ENCODE data around the gene TMEM115. TPM values are rescaled to one million over a fixed set of nuclear protein-coding genes. Genes with fewer than 3 reads are reported as not detected.

TMEM115 gene, protein sequence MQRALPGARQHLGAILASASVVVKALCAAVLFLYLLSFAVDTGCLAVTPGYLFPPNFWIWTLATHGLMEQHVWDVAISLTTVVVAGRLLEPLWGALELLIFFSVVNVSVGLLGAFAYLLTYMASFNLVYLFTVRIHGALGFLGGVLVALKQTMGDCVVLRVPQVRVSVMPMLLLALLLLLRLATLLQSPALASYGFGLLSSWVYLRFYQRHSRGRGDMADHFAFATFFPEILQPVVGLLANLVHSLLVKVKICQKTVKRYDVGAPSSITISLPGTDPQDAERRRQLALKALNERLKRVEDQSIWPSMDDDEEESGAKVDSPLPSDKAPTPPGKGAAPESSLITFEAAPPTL
- total RNA-seq (40.1 TPM), polyA plus RNA-seq (ENCODE audit: insufficient read depth, low read depth, low replicate concordance) (54.0 TPM)
- long read RNA-seq, donor 1, transcript TMEM115-201 (2 exons, 2,197 nt): major isoform, 17 of 17 reads
- long read RNA-seq, donor 1, partial matches to known transcripts: 0 of 17 reads
- long read RNA-seq, donor 1, other reads (novel, unspliced or antisense): 0 of 17 reads
- long read RNA-seq, donor 2, transcript TMEM115-201 (2 exons, 2,197 nt): major isoform, 34 of 34 reads
- long read RNA-seq, donor 2, partial matches to known transcripts: 0 of 34 reads
- long read RNA-seq, donor 2, other reads (novel, unspliced or antisense): 0 of 34 reads
- long read RNA-seq, donor 3, transcript TMEM115-201 (2 exons, 2,197 nt): major isoform, 32 of 51 reads
- long read RNA-seq, donor 3, partial matches to known transcripts: 19 of 51 reads
- long read RNA-seq, donor 3, other reads (novel, unspliced or antisense): 0 of 51 reads
- long read RNA-seq, donor 4, transcript TMEM115-201 (2 exons, 2,197 nt): major isoform, 20 of 20 reads
- long read RNA-seq, donor 4, partial matches to known transcripts: 0 of 20 reads
- long read RNA-seq, donor 4, other reads (novel, unspliced or antisense): 0 of 20 reads
- long read RNA-seq, donor 5, partial matches to known transcripts: 0 of 1 reads
- long read RNA-seq, donor 5, other reads (novel, unspliced or antisense): 0 of 1 reads
- long read RNA-seq, donor 6, transcript TMEM115-201 (2 exons, 2,197 nt): major isoform, 19 of 27 reads
- long read RNA-seq, donor 6, partial matches to known transcripts: 8 of 27 reads
- long read RNA-seq, donor 6, other reads (novel, unspliced or antisense): 0 of 27 reads
- long read RNA-seq, donor 7, transcript TMEM115-201 (2 exons, 2,197 nt): major isoform, 71 of 80 reads
- long read RNA-seq, donor 7, partial matches to known transcripts: 6 of 80 reads
- long read RNA-seq, donor 7, other reads (novel, unspliced or antisense): 3 of 80 reads
- long read RNA-seq, donor 8, transcript TMEM115-201 (2 exons, 2,197 nt): major isoform, 24 of 37 reads
- long read RNA-seq, donor 8, partial matches to known transcripts: 13 of 37 reads
- long read RNA-seq, donor 8, other reads (novel, unspliced or antisense): 0 of 37 reads
- long read RNA-seq, donor 9, transcript TMEM115-201 (2 exons, 2,197 nt): major isoform, 15 of 24 reads
- long read RNA-seq, donor 9, partial matches to known transcripts: 9 of 24 reads
- long read RNA-seq, donor 9, other reads (novel, unspliced or antisense): 0 of 24 reads
- long read RNA-seq, donor 10, transcript TMEM115-201 (2 exons, 2,197 nt): major isoform, 8 of 8 reads
- long read RNA-seq, donor 10, partial matches to known transcripts: 0 of 8 reads
- long read RNA-seq, donor 10, other reads (novel, unspliced or antisense): 0 of 8 reads

DNA sequence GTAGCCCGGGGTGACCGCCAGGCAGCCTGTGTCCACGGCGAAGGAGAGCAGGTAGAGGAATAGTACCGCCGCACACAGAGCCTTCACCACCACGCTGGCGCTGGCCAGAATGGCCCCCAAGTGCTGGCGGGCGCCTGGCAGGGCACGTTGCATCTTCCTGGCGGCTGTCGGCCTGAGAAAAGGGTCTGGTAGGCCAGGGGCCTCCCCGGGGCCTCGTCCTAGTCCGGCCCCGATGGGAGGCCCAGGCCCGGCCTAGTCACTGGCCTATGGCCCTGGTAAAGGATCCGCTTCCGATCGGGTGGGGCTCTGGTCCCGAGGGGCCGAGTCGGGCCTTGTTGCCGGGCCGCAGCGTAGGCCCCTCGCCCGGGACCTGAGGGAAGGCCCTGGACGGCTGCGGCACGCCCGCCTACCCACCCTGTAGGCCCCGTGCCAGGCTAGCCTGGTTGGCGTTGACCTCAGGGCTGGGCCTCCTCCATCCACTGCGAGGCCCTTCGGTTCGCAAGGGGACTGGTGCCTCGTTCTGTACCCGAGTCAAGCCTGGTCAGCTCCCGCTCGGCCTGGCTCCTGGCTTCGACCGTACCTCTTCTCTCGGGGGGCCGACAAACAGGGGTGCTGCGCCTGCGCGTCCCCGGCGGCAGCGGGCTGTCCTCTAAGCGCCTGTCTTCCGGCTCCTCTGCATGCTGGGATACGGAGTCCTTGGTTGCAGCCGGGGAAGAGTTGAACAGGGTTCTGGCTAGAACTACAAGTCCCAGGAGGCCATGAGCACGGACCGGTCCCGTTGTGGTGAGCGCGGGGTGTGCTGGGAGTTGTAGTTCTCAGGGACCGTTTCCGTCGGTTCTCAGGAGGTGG, at the start of gene TMEM115:
TSS of gene TMEM115 (minus strand) at position 611 of the 849 bp plus-strand sequence. CDS start at position 153, 458 bp downstream.
- intact Hi-C loops (cut with DNase I): no loop called here
- FAIRE-seq: peak; percentile 86
- peak within 1 kb of the TSS; percentile 72 to 87 (median 86) for H3K4me3 ChIP-seq (ENCODE audit: low read length in 3 of 3)

DNA sequence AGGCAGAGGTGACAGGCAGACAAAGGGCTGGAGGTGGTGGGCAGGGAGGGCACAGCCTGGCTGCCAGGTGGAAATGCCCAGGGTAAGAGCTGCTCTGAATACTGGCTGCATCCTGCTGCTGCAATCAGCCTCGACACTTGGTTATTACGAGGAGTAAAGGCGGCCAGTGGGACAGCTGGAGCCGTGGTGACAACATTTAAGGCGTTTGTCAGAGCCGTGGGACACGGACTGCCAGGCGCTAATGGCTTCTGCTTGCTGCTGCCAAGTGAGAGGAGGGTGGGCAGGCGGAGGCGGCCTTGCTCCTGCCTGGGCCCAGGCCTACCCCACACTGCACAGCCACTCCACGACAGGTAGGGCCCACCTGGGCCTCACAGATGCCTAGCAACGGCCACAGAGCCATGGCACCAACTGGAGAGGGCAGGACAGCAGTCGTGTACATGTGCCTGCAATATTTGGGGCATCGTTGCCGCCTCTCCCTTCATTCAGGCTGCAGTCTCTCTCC, 49.2 kb upstream of the TMEM115 start:
- Histone ChIP-seq H3K9ac (ENCODE audit: low read length in 3 of 3) (no peak overlapping the region), H3K4me1 (ENCODE audit: control insufficient read depth in 2 of 3, insufficient read depth in 2 of 3, low read depth in 1 of 3, low read length in 3 of 3) (no peaks in the 10 kb centered on the region), H3K9me3 (ENCODE audit: control insufficient read depth in 2 of 3, insufficient read depth in 1 of 3, low read length in 3 of 3) (no peaks in the 10 kb centered on the region), H3K27ac (ENCODE audit: low read depth in 2 of 2, low read length in 2 of 2) (no peak overlapping the region), H3K4me3 (ENCODE audit: low read length in 3 of 3) (no peak overlapping the region), H3K27me3 (ENCODE audit: control insufficient read depth, insufficient read depth, low read length) (no peaks in the 10 kb centered on the region), H3K36me3 (ENCODE audit: control insufficient read depth in 2 of 3, insufficient read depth in 3 of 3, low read length in 3 of 3) (no peaks in the 10 kb centered on the region)
- intact Hi-C loops (cut with DNase I): no loop called here
- TF ChIP-seq, protein P1, sequence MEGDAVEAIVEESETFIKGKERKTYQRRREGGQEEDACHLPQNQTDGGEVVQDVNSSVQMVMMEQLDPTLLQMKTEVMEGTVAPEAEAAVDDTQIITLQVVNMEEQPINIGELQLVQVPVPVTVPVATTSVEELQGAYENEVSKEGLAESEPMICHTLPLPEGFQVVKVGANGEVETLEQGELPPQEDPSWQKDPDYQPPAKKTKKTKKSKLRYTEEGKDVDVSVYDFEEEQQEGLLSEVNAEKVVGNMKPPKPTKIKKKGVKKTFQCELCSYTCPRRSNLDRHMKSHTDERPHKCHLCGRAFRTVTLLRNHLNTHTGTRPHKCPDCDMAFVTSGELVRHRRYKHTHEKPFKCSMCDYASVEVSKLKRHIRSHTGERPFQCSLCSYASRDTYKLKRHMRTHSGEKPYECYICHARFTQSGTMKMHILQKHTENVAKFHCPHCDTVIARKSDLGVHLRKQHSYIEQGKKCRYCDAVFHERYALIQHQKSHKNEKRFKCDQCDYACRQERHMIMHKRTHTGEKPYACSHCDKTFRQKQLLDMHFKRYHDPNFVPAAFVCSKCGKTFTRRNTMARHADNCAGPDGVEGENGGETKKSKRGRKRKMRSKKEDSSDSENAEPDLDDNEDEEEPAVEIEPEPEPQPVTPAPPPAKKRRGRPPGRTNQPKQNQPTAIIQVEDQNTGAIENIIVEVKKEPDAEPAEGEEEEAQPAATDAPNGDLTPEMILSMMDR (IDR thresholded peaks at IDR 0.05; ENCODE audit: borderline replicate concordance, extremely low read depth, insufficient read depth): no peak
- DNase-seq (no peak), FAIRE-seq (no peak)

More for the DNA sequence above, at the start of gene TMEM115:
- Histone ChIP-seq H3K36me3 (ENCODE audit: control insufficient read depth in 2 of 3, insufficient read depth in 3 of 3, low read length in 3 of 3) (peaks cover 3 to 23% (median 8%) of the 10 kb centered on the region in 3 donors), H3K27ac (ENCODE audit: low read depth in 2 of 2, low read length in 2 of 2) (peak within 1 kb of the TSS; percentile 85 to 91), H3K4me1 (ENCODE audit: control insufficient read depth in 2 of 3, insufficient read depth in 2 of 3, low read depth in 1 of 3, low read length in 3 of 3) (peaks cover 0 to 43% (median 26%) of the 10 kb centered on the region in 3 donors), H3K9ac (ENCODE audit: low read length in 3 of 3) (peak within 1 kb of the TSS; percentile 58 to 94 (median 89)), H3K27me3 (ENCODE audit: control insufficient read depth, insufficient read depth, low read length) (no peaks in the 10 kb centered on the region), H3K9me3 (ENCODE audit: control insufficient read depth in 2 of 3, insufficient read depth in 1 of 3, low read length in 3 of 3) (no peaks in the 10 kb centered on the region)
- TF ChIP-seq, protein P1 (IDR thresholded peaks at IDR 0.05; ENCODE audit: borderline replicate concordance, extremely low read depth, insufficient read depth): no peak
- DNase-seq: peak; percentile 97 to 99 (median 98)

Measured in kidney (tissue), 22 donors.